Ishikawa (cell line): Measurements from ENCODE around the gene KIF13A.

Source experiments
- CEBPB ChIP-seq: IDR thresholded peaks from 2 replicates; pipeline ENCODE4 v1.6.1; 2012
- EGR1 ChIP-seq: IDR thresholded peaks from 2 replicates; pipeline ENCODE4 v1.6.1; 2012
- EP300 ChIP-seq: IDR thresholded peaks from 2 replicates; pipeline ENCODE4 v1.6.1; 2012; ENCODE audit warnings: borderline replicate concordance
- FOXM1 ChIP-seq: IDR thresholded peaks from 2 replicates; pipeline ENCODE4 v1.6.1; 2012; ENCODE audit warnings: low read depth, borderline replicate concordance
- RAD21 ChIP-seq: IDR thresholded peaks from 2 replicates; pipeline ENCODE4 v1.6.1; 2012; ENCODE audit warnings: low read depth
- TAF1 ChIP-seq: IDR thresholded peaks from 2 replicates; pipeline ENCODE4 v1.6.1; 2012; ENCODE audit warnings: low read depth, mild to moderate bottlenecking
- TEAD4 ChIP-seq: IDR thresholded peaks from 2 replicates; pipeline ENCODE4 v1.6.1; 2012
- YY1 ChIP-seq: IDR thresholded peaks from 2 replicates; pipeline ENCODE4 v1.6.1; 2012; ENCODE audit warnings: low read depth
- TF ChIP-seq, protein P1 (sequence below): IDR thresholded peaks from 2 replicates; pipeline ENCODE4 v1.6.1; 2012
- TF ChIP-seq, protein P2 (sequence below): IDR thresholded peaks from 2 replicates; pipeline ENCODE4 v1.6.1; 2012; ENCODE audit warnings: low read depth, mild to moderate bottlenecking
- TF ChIP-seq, protein P3 (sequence below): IDR thresholded peaks from 2 replicates; pipeline ENCODE4 v1.6.1; 2012

DNA sequence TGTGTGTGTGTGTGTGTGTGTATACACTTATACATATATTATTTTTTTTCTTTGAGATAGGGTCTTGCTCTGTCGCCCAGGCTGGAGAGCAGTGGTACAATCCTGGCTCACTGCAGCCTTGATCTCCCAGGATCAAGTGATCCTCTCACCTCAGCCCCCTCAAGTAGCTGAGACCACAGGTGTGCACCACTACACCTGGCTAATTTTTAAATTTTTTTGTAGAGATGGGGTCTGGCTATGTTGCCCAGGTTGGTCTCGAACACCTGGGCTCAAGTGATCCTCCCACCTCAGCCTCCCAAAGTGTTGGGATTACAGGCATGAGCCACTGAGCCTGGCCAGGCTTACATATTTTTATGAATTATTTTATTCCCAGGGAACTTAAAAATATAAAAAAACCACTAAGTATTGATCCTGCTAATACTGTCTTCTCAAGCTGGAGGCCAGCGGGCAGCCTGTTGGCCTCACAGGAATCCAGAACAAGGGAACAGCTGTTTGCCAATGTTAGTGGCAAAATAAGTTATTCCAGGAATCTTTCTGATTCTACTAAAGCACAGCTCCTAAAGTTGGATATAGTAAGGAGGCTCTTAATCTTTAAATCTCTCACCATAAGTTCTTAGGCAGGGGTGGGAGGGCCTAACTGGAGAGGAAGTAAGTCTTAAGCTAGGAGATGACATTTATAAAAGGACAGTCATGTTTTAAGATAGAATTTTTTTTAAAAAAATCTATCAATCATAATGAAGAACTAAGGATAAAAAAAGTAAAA is 145.2 kb downstream of the KIF13A start:
- TF ChIP-seq YY1: no peak
- TF ChIP-seq, protein P1, sequence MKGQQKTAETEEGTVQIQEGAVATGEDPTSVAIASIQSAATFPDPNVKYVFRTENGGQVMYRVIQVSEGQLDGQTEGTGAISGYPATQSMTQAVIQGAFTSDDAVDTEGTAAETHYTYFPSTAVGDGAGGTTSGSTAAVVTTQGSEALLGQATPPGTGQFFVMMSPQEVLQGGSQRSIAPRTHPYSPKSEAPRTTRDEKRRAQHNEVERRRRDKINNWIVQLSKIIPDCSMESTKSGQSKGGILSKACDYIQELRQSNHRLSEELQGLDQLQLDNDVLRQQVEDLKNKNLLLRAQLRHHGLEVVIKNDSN: no peak
- TF ChIP-seq, protein P2, sequence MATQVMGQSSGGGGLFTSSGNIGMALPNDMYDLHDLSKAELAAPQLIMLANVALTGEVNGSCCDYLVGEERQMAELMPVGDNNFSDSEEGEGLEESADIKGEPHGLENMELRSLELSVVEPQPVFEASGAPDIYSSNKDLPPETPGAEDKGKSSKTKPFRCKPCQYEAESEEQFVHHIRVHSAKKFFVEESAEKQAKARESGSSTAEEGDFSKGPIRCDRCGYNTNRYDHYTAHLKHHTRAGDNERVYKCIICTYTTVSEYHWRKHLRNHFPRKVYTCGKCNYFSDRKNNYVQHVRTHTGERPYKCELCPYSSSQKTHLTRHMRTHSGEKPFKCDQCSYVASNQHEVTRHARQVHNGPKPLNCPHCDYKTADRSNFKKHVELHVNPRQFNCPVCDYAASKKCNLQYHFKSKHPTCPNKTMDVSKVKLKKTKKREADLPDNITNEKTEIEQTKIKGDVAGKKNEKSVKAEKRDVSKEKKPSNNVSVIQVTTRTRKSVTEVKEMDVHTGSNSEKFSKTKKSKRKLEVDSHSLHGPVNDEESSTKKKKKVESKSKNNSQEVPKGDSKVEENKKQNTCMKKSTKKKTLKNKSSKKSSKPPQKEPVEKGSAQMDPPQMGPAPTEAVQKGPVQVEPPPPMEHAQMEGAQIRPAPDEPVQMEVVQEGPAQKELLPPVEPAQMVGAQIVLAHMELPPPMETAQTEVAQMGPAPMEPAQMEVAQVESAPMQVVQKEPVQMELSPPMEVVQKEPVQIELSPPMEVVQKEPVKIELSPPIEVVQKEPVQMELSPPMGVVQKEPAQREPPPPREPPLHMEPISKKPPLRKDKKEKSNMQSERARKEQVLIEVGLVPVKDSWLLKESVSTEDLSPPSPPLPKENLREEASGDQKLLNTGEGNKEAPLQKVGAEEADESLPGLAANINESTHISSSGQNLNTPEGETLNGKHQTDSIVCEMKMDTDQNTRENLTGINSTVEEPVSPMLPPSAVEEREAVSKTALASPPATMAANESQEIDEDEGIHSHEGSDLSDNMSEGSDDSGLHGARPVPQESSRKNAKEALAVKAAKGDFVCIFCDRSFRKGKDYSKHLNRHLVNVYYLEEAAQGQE: no peak
- TF ChIP-seq EP300: no peak
- TF ChIP-seq, protein P3, sequence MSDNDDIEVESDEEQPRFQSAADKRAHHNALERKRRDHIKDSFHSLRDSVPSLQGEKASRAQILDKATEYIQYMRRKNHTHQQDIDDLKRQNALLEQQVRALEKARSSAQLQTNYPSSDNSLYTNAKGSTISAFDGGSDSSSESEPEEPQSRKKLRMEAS: no peak
- no peak for TF ChIP-seq TAF1
- TF ChIP-seq RAD21: no peak
- no peak for TF ChIP-seq TEAD4
- no peak for TF ChIP-seq CEBPB
- TF ChIP-seq FOXM1: no peak
- TF ChIP-seq EGR1: no peak
